ENCODE measurements around the gene BRPF1.

The BRPF1 gene

DNA sequence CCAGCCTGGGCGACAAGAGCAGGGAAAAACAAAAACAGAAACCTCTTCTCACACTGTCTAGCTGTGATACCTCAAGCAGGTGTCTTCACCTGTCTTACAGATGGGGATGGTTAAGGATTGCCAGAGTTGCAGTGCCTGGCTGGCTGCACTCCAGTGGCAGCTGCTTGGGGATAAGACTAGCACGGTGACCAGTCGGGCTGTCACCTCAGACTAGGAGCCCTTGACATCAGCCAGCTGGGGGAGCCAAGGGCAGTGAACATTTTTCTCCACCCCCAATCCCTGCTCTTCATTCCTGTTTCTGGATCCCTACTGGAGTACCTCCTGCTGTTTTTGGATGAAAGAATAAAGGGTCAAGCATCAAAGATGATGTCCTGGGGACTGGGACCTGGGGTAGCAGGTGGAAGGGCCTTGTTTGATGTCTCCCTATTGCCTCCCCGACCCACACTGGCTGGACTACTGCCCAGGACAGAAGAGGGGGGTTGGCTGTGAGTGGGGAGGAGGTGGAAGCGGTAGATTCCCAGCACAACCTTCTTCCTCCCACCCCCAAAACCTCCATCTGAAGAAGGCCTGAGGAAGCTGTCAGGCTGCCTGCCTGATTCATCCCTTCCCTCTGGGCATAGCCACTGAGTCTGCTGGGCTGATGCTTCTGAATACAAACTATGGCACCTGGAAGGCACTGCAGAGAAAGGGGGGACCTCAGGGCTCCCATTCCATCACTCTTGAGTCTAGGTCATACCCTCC is 34.9 kb upstream of the BRPF1 start:
- TF ChIP-seq CTCF (IDR thresholded peaks at IDR 0.05), result no peak
- no peak for TF ChIP-seq ZFX (IDR thresholded peaks at IDR 0.05; ENCODE audit: borderline replicate concordance)
- no peak overlapping the region for H3K27ac ChIP-seq

GRCh38 chr3:9697892-9698291 is 33.6 kb upstream of the BRPF1 start:
- H3K27ac ChIP-seq, result no peak overlapping the region
- TF ChIP-seq CTCF (IDR thresholded peaks at IDR 0.05), result no peak
- TF ChIP-seq ZFX (IDR thresholded peaks at IDR 0.05; ENCODE audit: borderline replicate concordance), result no peak

DNA sequence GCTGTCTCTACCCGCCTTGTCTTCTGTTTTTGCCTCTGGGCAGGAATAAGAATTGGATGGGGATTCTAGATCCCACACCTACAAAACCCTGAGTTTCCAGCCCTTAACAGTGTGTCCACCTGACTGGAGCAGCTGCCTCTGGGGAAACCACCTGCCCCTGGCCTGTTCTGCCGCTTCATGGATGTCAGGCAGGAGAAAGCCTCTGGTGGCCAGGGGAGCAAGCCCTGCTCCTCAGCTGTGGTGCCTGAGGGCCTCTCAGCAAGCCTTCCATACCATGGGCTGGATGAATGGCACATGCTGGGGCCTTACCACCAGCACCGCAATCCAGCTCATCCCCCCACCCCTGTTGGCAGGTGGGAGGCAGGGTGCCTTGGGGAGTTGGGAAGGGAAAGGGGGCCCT is 33.2 kb upstream of the BRPF1 start:
- no peak for TF ChIP-seq ZFX (IDR thresholded peaks at IDR 0.05; ENCODE audit: borderline replicate concordance)
- TF ChIP-seq CTCF (IDR thresholded peaks at IDR 0.05), result no peak

GRCh38 chr3:9700536-9700935 is 31.0 kb upstream of the BRPF1 start:
- TF ChIP-seq ZFX (IDR thresholded peaks at IDR 0.05; ENCODE audit: borderline replicate concordance), result no peak
- TF ChIP-seq CTCF (IDR thresholded peaks at IDR 0.05), result no peak
- H3K27ac ChIP-seq, result no peak overlapping the region

More for the DNA sequence above, 33.2 kb upstream of the BRPF1 start:
- H3K27ac ChIP-seq, result no peak overlapping the region

DNA sequence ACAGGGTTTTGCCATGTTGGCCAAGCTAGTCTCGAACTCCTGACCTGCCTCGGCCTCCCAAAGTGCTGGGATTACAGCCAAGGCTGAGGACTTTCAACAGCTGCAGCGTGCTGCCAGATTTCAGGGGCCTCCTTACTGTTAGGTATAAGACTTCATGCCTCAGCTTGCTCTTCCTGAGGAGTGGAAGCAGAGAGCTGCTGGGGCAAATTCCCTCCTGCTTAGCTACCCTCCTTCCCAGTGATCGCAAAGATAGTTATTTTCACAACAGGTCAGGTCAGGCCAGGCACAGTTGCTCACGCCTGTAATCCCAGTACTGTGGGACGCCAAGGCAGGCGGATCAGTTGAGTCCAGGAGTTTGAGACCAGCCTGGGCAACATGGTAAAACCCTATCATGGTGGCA is 30.5 kb upstream of the BRPF1 start:
- no peak for TF ChIP-seq CTCF (IDR thresholded peaks at IDR 0.05)
- no peak for TF ChIP-seq ZFX (IDR thresholded peaks at IDR 0.05; ENCODE audit: borderline replicate concordance)
- H3K27ac ChIP-seq, result no peak overlapping the region

DNA sequence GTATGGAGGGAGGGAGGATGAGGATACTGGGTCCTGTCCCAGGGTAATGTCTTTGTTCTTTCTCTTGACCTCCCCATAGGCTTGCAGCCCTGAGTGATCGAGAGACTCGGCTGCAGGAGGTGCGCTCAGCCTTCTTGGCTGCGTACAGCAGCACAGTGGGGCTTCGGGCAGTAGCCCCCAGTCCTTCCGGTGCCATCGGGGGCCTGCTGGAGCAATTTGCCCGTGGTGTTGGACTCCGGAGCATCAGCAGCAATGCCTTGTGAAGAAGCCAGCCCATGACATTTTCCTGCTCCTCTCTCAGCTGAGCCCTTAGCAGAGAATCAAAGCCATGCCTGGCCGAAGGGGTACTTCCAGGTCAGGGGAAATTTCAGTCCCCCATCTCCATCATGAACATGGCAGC is 29.8 kb upstream of the BRPF1 start:
- TF ChIP-seq ZFX (IDR thresholded peaks at IDR 0.05; ENCODE audit: borderline replicate concordance) (no peak), CTCF (IDR thresholded peaks at IDR 0.05) (no peak)

DNA sequence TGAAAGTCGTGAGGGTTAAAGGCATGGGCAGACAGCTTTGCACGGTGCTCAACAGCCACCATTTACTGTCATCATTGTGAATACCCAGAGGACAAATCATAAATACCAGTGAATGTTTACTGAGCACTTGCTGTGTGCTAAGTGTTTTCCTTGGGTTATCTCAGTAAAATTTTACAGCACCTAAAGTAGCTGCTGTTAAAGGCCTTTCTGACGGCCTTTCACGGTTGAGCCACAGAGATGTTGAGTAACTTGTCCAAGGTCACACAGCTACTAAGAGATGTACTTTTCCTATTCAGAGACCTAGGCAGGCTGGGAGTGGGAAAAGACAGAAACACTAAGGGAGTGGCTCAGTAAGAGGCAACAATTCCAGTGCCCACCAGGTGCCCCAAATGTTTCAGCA is 28.3 kb upstream of the BRPF1 start:
- no peak overlapping the region for H3K27ac ChIP-seq
- TF ChIP-seq ZFX (IDR thresholded peaks at IDR 0.05; ENCODE audit: borderline replicate concordance) (no peak), CTCF (IDR thresholded peaks at IDR 0.05) (no peak)

More for the DNA sequence above, 29.8 kb upstream of the BRPF1 start:
- H3K27ac ChIP-seq, result no peak overlapping the region

Data from 22Rv1 (cell line).